HFFc6 (cell line): ENCODE data around the gene NUP210. TPM values are rescaled to one million over a fixed set of nuclear protein-coding genes. Genes with fewer than 3 reads are reported as not detected.

Source experiments
- DNase-seq: peaks from one replicate; pipeline ENCODE4 v3.0.0-alpha.2; 2018
- H3K27ac Mint-ChIP-seq: 2 replicates; pipeline ENCODE4 v1.8.0; 2020; ENCODE audit warnings: mild to moderate bottlenecking, mixed read lengths
- H3K27me3 Mint-ChIP-seq: 2 replicates; pipeline ENCODE4 v1.8.0; 2021; ENCODE audit warnings: mild to moderate bottlenecking, moderate library complexity, mixed read lengths; ENCODE audit not compliant: insufficient read depth
- H3K36me3 Mint-ChIP-seq: 2 replicates; pipeline ENCODE4 v1.8.0; 2021; ENCODE audit warnings: low read depth, mixed read lengths
- H3K4me1 Mint-ChIP-seq: 2 replicates; pipeline ENCODE4 v1.8.0; 2020; ENCODE audit warnings: low read depth, mixed read lengths
- H3K4me3 Mint-ChIP-seq: 2 replicates; pipeline ENCODE4 v1.8.0; 2020; ENCODE audit warnings: mild to moderate bottlenecking, moderate library complexity, mixed read lengths
- H3K9me3 Mint-ChIP-seq: 2 replicates; pipeline ENCODE4 v1.8.0; 2020; ENCODE audit warnings: mild to moderate bottlenecking, mixed read lengths
- CTCF ChIP-seq: fragments of 200-600 bp; sonication (generic); IDR thresholded peaks from 2 replicates; pipeline ENCODE4 v1.5.0; 2021; ENCODE audit warnings: antibody characterized with exemption, mild to moderate bottlenecking
- total RNA-seq, 6 experiments: library from RNA; stranded (reverse); fragmentation: NEBNext Ultra II Directional; extraction: Animal tissue kit (Norgen Biotek cat#: 25700); gene quantifications; 2 replicates in 1 of 6; 3 replicates in 5 of 6; pipeline ENCODE4 v1.2.3, GENCODE V29; 2021

The NUP210 gene
- total RNA-seq, 6 experiments from 2014 or later, result 0.33 to 3.4 (median 3.1) TPM

GRCh38 chr3:13308380-13308801 lies 111.7 kb downstream of the NUP210 start:
- Mint-ChIP-seq H3K36me3 (no peaks in the 10 kb centered on the region), H3K27me3 (peaks cover 13% of the 10 kb centered on the region), H3K4me3 (no peak overlapping the region), H3K27ac (no peak overlapping the region), H3K4me1 (no peaks in the 10 kb centered on the region), H3K9me3 (no peaks in the 10 kb centered on the region)
- DNase-seq, result peak; percentile 48
- peak; percentile 66 for TF ChIP-seq CTCF

GRCh38 chr3:13307041-13307440 lies 113.1 kb downstream of the NUP210 start:
- DNase-seq, result no peak
- H3K27ac Mint-ChIP-seq, result no peak overlapping the region
- no peaks in the 10 kb centered on the region for H3K9me3 Mint-ChIP-seq
- H3K4me1 Mint-ChIP-seq, result peaks cover 4% of the 10 kb centered on the region
- H3K36me3 Mint-ChIP-seq, result no peaks in the 10 kb centered on the region
- H3K4me3 Mint-ChIP-seq, result no peak overlapping the region
- TF ChIP-seq CTCF, result no peak
- H3K27me3 Mint-ChIP-seq, result peaks cover 13% of the 10 kb centered on the region

GRCh38 chr3:13305623-13306022 lies 114.5 kb downstream of the NUP210 start:
- no peak for DNase-seq
- no peak for TF ChIP-seq CTCF
- H3K9me3 Mint-ChIP-seq, result no peaks in the 10 kb centered on the region
- H3K4me3 Mint-ChIP-seq, result no peak overlapping the region
- H3K27me3 Mint-ChIP-seq, result peaks cover 13% of the 10 kb centered on the region
- H3K36me3 Mint-ChIP-seq, result no peaks in the 10 kb centered on the region
- no peak overlapping the region for H3K27ac Mint-ChIP-seq
- peaks cover 15% of the 10 kb centered on the region for H3K4me1 Mint-ChIP-seq

GRCh38 chr3:13303410-13303809 lies 116.7 kb downstream of the NUP210 start:
- no peak for TF ChIP-seq CTCF
- DNase-seq, result no peak
- H3K4me3 Mint-ChIP-seq, result no peak overlapping the region
- no peaks in the 10 kb centered on the region for H3K36me3 Mint-ChIP-seq
- H3K27ac Mint-ChIP-seq, result no peak overlapping the region
- peaks cover 11% of the 10 kb centered on the region for H3K27me3 Mint-ChIP-seq
- H3K9me3 Mint-ChIP-seq, result no peaks in the 10 kb centered on the region
- peaks cover 15% of the 10 kb centered on the region for H3K4me1 Mint-ChIP-seq

- H3K27me3 Mint-ChIP-seq, result peaks cover 21% of the 10 kb centered on the region
- no peaks in the 10 kb centered on the region for H3K9me3 Mint-ChIP-seq
- no peak overlapping the region for H3K27ac Mint-ChIP-seq
- TF ChIP-seq CTCF, result no peak
- no peaks in the 10 kb centered on the region for H3K36me3 Mint-ChIP-seq
- peak; percentile 66 for DNase-seq
- H3K4me1 Mint-ChIP-seq, result peaks cover 15% of the 10 kb centered on the region
- no peak overlapping the region for H3K4me3 Mint-ChIP-seq
These were observed 118.7 kb downstream of the NUP210 start for GRCh38 chr3:13301286-13301987.
